ENCODE measurements around the gene MIOX. TPM values are rescaled to one million over a fixed set of nuclear protein-coding genes. Genes with fewer than 3 reads are reported as not detected.

The MIOX gene
- polyA plus RNA-seq, 1 donor from 2014 or later = not detected

GRCh38 chr22:50485221-50486131 lies 1.2 kb upstream of the MIOX start:
- Histone ChIP-seq H3K9me3 (ENCODE audit: low read length) (no peaks in the 10 kb centered on the region), H3K9ac (ENCODE audit: low read length) (no peak overlapping the region), H3K27me3 (ENCODE audit: insufficient read depth, low read depth, low read length) (peaks cover 23% of the 10 kb centered on the region), H3K9me2 (ENCODE audit: insufficient read depth, low read length) (no peaks in the 10 kb centered on the region), H3K4me3 (ENCODE audit: low read length) (no peak overlapping the region), H2AFZ (ENCODE audit: low read depth, low read length) (no peak overlapping the region), H4K20me1 (ENCODE audit: insufficient read depth) (no peaks in the 10 kb centered on the region), H3K27ac (ENCODE audit: low read length) (no peak overlapping the region), H3K36me3 (ENCODE audit: insufficient read depth, low read length) (no peaks in the 10 kb centered on the region), H3K79me2 (replicated peaks; ENCODE audit: insufficient read depth, low read length) (no peaks in the 10 kb centered on the region), H3K4me2 (ENCODE audit: low read length) (no peak overlapping the region), H3F3A (ENCODE audit: insufficient read depth, low read length, poor library complexity, severe bottlenecking) (no peaks in the 10 kb centered on the region)
- TF ChIP-seq CTCF (IDR thresholded peaks at IDR 0.05; ENCODE audit: poor library complexity, severe bottlenecking) (no peak), EZH2 (IDR thresholded peaks at IDR 0.05; ENCODE audit: borderline replicate concordance, insufficient read depth, low read length, poor library complexity, severe bottlenecking) (no peak)

- Histone ChIP-seq H3K9me2 (ENCODE audit: insufficient read depth, low read length) (no peaks in the 10 kb centered on the region), H4K20me1 (ENCODE audit: insufficient read depth) (no peaks in the 10 kb centered on the region), H3K9me3 (ENCODE audit: low read length) (no peaks in the 10 kb centered on the region), H3K27me3 (ENCODE audit: insufficient read depth, low read depth, low read length) (peaks cover 5% of the 10 kb centered on the region), H3K4me2 (ENCODE audit: low read length) (no peak overlapping the region), H3F3A (ENCODE audit: insufficient read depth, low read length, poor library complexity, severe bottlenecking) (no peaks in the 10 kb centered on the region), H2AFZ (ENCODE audit: low read depth, low read length) (no peak overlapping the region), H3K79me2 (replicated peaks; ENCODE audit: insufficient read depth, low read length) (no peaks in the 10 kb centered on the region), H3K27ac (ENCODE audit: low read length) (no peak overlapping the region), H3K36me3 (ENCODE audit: insufficient read depth, low read length) (no peaks in the 10 kb centered on the region), H3K9ac (ENCODE audit: low read length) (no peak overlapping the region), H3K4me3 (ENCODE audit: low read length) (no peak overlapping the region)
- TF ChIP-seq CTCF (IDR thresholded peaks at IDR 0.05; ENCODE audit: poor library complexity, severe bottlenecking) = no peak
- no peak for TF ChIP-seq REST (IDR thresholded peaks at IDR 0.05; ENCODE audit: borderline replicate concordance)
- TF ChIP-seq RAD21 (conservative IDR thresholded peaks at IDR 0.05) = no peak
- TF ChIP-seq SMC3 (conservative IDR thresholded peaks at IDR 0.05; ENCODE audit: poor library complexity) = no peak
- no peak for TF ChIP-seq EP300 (conservative IDR thresholded peaks at IDR 0.05; ENCODE audit: poor library complexity, severe bottlenecking)
- TF ChIP-seq MXI1 (conservative IDR thresholded peaks at IDR 0.05; ENCODE audit: poor library complexity, severe bottlenecking) = no peak
- TF ChIP-seq EZH2 (IDR thresholded peaks at IDR 0.05; ENCODE audit: borderline replicate concordance, insufficient read depth, low read length, poor library complexity, severe bottlenecking) = no peak
- TF ChIP-seq TAF1 (IDR thresholded peaks at IDR 0.05; ENCODE audit: low read depth) = no peak
- TF ChIP-seq POLR2AphosphoS5 (IDR thresholded peaks at IDR 0.05) = no peak
These were observed 789 bp downstream of the MIOX start for GRCh38 chr22:50487290-50488005.
